ENCODE results near the gene TNFRSF19.

- TF ChIP-seq, protein P1, sequence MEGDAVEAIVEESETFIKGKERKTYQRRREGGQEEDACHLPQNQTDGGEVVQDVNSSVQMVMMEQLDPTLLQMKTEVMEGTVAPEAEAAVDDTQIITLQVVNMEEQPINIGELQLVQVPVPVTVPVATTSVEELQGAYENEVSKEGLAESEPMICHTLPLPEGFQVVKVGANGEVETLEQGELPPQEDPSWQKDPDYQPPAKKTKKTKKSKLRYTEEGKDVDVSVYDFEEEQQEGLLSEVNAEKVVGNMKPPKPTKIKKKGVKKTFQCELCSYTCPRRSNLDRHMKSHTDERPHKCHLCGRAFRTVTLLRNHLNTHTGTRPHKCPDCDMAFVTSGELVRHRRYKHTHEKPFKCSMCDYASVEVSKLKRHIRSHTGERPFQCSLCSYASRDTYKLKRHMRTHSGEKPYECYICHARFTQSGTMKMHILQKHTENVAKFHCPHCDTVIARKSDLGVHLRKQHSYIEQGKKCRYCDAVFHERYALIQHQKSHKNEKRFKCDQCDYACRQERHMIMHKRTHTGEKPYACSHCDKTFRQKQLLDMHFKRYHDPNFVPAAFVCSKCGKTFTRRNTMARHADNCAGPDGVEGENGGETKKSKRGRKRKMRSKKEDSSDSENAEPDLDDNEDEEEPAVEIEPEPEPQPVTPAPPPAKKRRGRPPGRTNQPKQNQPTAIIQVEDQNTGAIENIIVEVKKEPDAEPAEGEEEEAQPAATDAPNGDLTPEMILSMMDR (IDR thresholded peaks at IDR 0.05), result no peak
- TF ChIP-seq POLR2A (IDR thresholded peaks at IDR 0.05), result no peak
Observed at GRCh38 chr13:23673354-23673753, 103.1 kb downstream of the TNFRSF19 start.

All from testis (tissue), 2 donors.